Measurements from ENCODE around the gene SQSTM1.

The SQSTM1 gene

DNA sequence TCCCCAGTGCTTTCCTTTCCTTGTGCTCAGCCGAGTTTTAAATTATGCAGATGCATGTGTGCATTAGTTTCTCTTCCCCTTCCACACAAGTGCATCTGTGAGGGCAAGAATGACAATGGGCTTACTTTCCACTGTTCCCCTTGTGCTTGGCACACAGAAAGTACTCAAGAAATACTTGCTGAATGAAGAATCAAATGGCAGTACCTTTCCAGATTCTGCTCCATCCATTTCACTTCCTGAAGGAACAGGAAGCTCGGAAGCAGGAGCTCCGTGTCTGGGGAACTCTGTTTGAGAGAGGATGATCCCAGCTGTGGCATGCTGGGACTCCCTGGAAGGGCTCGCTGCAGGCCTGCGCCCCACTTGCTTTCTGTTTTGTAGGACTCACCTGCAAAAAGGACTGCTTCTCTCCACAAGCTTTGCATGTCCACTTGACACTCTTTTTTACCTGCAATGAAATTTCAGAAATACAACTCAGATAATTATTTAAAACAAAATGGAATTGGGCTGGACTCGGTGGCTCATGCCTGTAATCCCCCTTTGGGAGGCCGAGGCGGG lies 32.4 kb downstream of the SQSTM1 start:
- H3K27ac ChIP-seq, result no peak overlapping the region
- TF ChIP-seq, protein P1, sequence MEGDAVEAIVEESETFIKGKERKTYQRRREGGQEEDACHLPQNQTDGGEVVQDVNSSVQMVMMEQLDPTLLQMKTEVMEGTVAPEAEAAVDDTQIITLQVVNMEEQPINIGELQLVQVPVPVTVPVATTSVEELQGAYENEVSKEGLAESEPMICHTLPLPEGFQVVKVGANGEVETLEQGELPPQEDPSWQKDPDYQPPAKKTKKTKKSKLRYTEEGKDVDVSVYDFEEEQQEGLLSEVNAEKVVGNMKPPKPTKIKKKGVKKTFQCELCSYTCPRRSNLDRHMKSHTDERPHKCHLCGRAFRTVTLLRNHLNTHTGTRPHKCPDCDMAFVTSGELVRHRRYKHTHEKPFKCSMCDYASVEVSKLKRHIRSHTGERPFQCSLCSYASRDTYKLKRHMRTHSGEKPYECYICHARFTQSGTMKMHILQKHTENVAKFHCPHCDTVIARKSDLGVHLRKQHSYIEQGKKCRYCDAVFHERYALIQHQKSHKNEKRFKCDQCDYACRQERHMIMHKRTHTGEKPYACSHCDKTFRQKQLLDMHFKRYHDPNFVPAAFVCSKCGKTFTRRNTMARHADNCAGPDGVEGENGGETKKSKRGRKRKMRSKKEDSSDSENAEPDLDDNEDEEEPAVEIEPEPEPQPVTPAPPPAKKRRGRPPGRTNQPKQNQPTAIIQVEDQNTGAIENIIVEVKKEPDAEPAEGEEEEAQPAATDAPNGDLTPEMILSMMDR (conservative IDR thresholded peaks at IDR 0.05), result no peak

DNA sequence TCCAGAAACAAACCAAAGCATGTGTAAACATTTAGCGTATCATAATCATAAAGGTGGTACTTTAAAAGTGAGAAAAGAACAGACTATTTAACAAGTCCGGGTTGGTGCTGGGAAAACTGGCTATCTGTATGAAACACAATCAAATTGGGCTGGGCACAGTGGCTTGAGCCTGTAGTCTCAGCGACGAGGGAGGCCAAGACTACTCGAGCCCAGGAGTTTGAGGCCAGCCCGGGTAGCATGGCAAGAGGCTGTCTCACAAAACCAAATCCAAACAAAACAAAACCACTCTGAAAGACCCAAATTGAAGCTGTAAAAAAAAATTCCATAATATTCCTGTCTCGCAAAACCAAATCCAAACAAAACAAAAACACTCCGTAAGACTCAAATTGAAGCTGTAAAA lies 33.7 kb downstream of the SQSTM1 start:
- TF ChIP-seq, protein P1 (conservative IDR thresholded peaks at IDR 0.05), result no peak
- peak overlapping the region; percentile 1; the same call in 1 of the 2 replicates for H3K27ac ChIP-seq

DNA sequence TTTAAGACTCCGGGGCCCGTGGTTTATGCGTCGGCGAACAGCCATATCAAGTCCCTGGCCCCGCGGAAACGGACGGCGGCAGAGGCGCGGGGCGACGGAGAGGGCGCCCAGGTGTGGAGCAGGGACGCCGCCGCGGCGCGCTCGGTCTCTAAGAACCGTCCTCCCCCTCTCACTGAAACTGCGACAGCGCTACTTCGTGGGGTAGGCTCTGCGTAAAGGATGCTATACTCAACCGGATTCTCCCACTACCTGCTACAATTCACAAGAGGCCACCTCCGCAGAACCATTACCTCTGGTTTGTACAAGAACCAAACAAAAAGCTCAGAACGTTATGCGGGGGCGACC lies 37.5 kb downstream of the SQSTM1 start:
- TF ChIP-seq, protein P1 (conservative IDR thresholded peaks at IDR 0.05), result no peak
- H3K27ac ChIP-seq, result peak overlapping the region; percentile 98

DNA sequence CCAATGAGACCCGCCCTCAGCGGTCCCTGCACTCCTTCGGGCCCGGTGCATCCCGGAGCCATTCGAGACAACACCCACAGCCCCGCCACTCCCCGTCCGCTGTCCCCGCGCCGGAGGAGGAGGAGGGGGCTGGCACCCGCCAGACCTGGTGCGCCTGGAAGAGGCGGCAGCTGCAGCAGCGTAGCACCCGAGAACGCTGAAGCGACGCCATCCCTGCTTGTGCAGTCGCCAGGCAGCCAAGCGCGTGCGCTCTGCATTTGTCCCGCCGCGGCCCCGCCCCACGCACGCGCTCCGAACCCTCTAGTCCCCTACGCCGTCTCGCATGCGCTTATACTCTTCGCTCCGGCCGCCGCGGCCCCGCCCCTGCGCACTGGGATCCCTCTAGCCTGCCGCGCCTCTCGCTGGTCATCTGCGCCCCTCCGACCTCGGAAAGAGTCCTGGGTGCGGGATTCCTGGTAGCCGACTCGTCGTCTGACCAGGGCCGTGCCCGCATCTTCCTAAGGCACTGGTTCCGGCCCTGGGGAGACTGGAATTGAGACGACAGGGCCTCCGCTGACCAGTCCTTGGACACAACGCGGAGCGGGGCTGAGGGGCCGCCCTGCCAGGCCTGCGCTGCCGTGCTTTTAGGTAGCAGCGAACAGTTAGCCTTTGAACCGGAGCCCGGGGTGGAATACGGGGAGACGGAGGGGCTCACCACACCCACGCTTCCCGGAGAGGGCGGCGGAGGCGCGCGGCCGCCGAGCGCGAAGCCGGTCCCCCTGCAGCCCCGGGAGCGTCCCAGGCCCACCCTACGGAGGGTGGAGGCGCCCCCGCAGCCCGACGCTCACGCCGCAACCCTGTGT lies 38.1 kb downstream of the SQSTM1 start, which contains the start of gene MRNIP:
Gene MRNIP, minus strand, starts transcription at position 232 of the 842 bp plus-strand sequence. Its CDS starts 21 bp downstream, at position 211.
- TF ChIP-seq, protein P1 (conservative IDR thresholded peaks at IDR 0.05), result no peak
- H3K27ac ChIP-seq, result peak within 1 kb of the TSS; percentile 98

DNA sequence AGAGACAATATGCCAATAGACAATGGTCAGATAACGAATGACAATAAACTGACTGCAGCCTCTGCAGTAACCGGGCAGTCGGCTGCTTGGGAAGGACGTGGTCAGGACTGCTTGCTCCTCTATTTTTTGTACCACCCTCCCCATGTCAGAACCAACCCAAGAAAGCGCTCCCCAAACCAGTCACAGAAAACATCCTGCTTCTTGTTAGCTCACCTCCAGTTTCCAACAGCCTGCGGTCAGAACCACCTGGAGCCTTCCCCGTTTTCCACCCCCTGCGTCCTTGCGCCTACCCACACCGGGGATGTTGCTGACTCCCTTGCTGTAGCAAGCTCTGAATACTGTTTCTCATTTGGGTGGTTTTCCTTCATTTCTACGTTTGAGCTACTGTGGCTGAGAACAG lies 39.6 kb downstream of the SQSTM1 start:
- peak overlapping the region; percentile 98 for H3K27ac ChIP-seq
- TF ChIP-seq, protein P1 (conservative IDR thresholded peaks at IDR 0.05), result no peak

DNA sequence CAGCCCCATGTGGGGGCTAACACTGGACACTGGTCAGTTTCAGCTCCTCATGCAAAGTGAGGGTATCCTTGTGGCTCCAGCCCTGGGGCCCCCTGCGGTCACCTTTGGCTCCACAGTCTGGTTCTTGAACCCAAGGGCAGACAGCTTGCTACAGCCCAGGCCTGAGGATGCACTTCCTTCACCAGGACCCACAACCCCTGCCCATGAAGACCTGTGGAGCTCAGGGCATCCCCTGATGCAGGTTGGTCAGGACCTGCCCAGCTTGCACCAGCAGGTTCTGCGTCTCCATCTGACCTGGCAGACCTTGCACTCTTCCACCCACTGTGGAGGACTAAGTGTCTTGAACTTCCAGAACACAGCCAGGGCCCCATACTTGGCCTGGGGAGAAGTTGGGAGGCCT lies 41.6 kb downstream of the SQSTM1 start:
- TF ChIP-seq, protein P1 (conservative IDR thresholded peaks at IDR 0.05), result no peak
- H3K27ac ChIP-seq, result no peak overlapping the region

DNA sequence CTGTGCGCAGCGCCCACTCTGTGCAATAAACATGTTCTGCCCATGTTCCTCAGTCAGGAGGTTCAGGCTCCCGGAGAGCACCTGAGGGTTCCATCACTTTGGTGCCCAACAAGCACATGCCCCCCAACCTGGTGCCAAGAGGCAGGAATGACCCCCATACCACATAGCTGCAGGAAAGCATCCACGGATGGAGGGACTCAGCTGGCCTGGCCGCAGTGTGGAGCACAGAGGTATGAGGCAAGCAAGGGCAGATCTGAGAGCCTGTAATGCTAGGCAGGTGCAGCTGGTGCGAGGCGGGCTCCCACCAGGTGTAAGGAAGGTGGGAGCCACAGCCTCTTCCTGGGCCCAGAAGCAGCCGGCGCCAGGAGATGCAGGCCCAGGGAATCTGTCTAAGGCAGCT lies 42.2 kb downstream of the SQSTM1 start:
- H3K27ac ChIP-seq, result no peak overlapping the region
- TF ChIP-seq, protein P1 (conservative IDR thresholded peaks at IDR 0.05), result no peak
